PC-9 (cell line): ENCODE measurements around the gene DNAJC13. TPM values are rescaled to one million over a fixed set of nuclear protein-coding genes. Genes with fewer than 3 reads are reported as not detected.

Source experiments
- BruUV-seq: library from RNA; stranded (reverse); fragments of 400-500 nt; replicated peaks from 2 replicates; lab custom pipeline; 2021; lab: Mats Ljungman, UMichigan
- CTCF ChIA-PET: fragments of 300-600 bp; sonication (Branson Sonifier 250); formaldehyde crosslinking; loops from one replicate; lab custom pipeline; 2022; ENCODE audit warnings: antibody characterized with exemption; lab: Charles Lee
- POLR2A ChIA-PET: fragments of 300-600 bp; sonication (Branson Sonifier 250); formaldehyde crosslinking; loops from one replicate; lab custom pipeline; 2022; ENCODE audit warnings: antibody characterized with exemption; ENCODE audit not compliant: unreplicated experiment; lab: Charles Lee
- DNase-seq, 2 experiments: peaks; one replicate each; pipeline versions ENCODE4 v3.0.0 to v3.0.0-alpha.2; 2015 to 2022; ENCODE audit warnings: mixed read lengths in 1 of 2
- H2AFZ ChIP-seq: fragments of 200-600 bp; sonication (generic); 2 replicates; pipeline ENCODE4 v1.8.1; 2017; ENCODE audit warnings: antibody characterized with exemption
- H3F3A ChIP-seq: fragments of 200-600 bp; sonication (generic); 2 replicates; pipeline ENCODE4 v1.8.1; 2017; ENCODE audit warnings: antibody characterized with exemption, mild to moderate bottlenecking, low read depth; ENCODE audit not compliant: insufficient read depth
- H3K27ac ChIP-seq: fragments of 200-600 bp; sonication (generic); 2 replicates; pipeline ENCODE4 v1.6.1; 2016; ENCODE audit warnings: mixed run types
- H3K27me3 ChIP-seq: fragments of 200-600 bp; sonication (generic); 2 replicates; pipeline ENCODE4 v1.6.1; 2016; ENCODE audit warnings: low read depth, mixed run types; ENCODE audit not compliant: insufficient read depth
- H3K36me3 ChIP-seq: fragments of 200-600 bp; sonication (generic); 2 replicates; pipeline ENCODE4 v1.6.1; 2016; ENCODE audit warnings: low read depth, mixed run types
- H3K4me1 ChIP-seq: fragments of 200-600 bp; sonication (generic); replicated peaks from 2 replicates; pipeline ENCODE4 v1.6.1; 2016; ENCODE audit warnings: mixed run types; ENCODE audit not compliant: insufficient read depth
- H3K4me2 ChIP-seq: fragments of 200-600 bp; sonication (generic); 2 replicates; pipeline ENCODE4 v1.6.1; 2017; ENCODE audit warnings: mixed run types
- H3K4me3 ChIP-seq: fragments of 200-600 bp; sonication (generic); 2 replicates; pipeline ENCODE4 v1.6.1; 2016; ENCODE audit warnings: mixed run types
- H3K79me2 ChIP-seq: fragments of 200-600 bp; sonication (generic); 2 replicates; pipeline ENCODE4 v1.6.1; 2017; ENCODE audit warnings: low read depth, mixed run types
- H3K9me2 ChIP-seq: fragments of 200-600 bp; sonication (generic); 2 replicates; pipeline ENCODE4 v1.8.1; 2017; ENCODE audit warnings: mild to moderate bottlenecking; ENCODE audit not compliant: insufficient read depth
- H3K9me3 ChIP-seq: fragments of 200-600 bp; sonication (generic); 2 replicates; pipeline ENCODE4 v1.8.1; 2016; ENCODE audit warnings: low read depth; ENCODE audit not compliant: insufficient read depth
- H4K20me1 ChIP-seq: fragments of 200-600 bp; sonication (generic); 2 replicates; pipeline ENCODE4 v1.8.1; 2017; ENCODE audit not compliant: insufficient read depth
- EZH2 ChIP-seq: fragments of 200-600 bp; sonication (generic); IDR thresholded peaks from 2 replicates; pipeline ENCODE4 v1.8.0; 2017; ENCODE audit warnings: antibody characterized with exemption, low read depth
- intact Hi-C: fragments of 100-400 bp; cut with micrococcal nuclease; formaldehyde crosslinking; loops from one replicate; pipeline ENCODE4 v1.10.0; 2022; ENCODE audit not compliant: unreplicated experiment
- total RNA-seq: library from RNA; stranded (reverse); gene quantifications from 2 replicates; pipeline ENCODE4 v1.2.3, GENCODE V29; 2021
- TF ChIP-seq, protein P1 (sequence below): fragments of 200-600 bp; sonication (generic); conservative IDR thresholded peaks from 2 replicates; pipeline ENCODE4 v1.6.1; 2017; ENCODE audit warnings: mixed run types, antibody characterized with exemption, mild to moderate bottlenecking, moderate library complexity

Gene DNAJC13
- total RNA-seq, 1 experiment from 2014 or later, result 56.6 TPM

DNA sequence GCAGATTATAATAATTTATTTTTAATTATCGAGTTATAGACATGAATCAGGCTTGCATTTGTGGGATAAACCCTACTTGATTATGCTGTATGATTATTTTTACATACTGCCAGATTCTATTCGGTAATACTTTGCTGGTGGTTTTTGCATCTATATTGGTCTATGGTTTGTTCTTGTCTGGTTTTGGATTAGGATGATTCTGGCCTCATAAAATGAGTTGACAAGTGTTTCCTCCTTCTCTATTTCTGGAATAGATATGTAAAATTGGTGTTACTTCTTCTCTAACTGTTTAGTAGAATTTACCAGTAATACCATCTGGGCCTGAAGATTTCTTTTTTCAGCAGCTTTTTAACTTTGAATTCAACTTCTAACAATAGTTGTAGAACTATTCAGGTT, 146.8 kb downstream of the DNAJC13 start:
- Histone ChIP-seq H4K20me1 (no peaks in the 10 kb centered on the region), H3K27me3 (no peaks in the 10 kb centered on the region), H3K27ac (no peak overlapping the region), H3K79me2 (no peaks in the 10 kb centered on the region), H3K4me1 (no peaks in the 10 kb centered on the region), H3K36me3 (no peaks in the 10 kb centered on the region), H3K4me2 (no peak overlapping the region), H3F3A (no peaks in the 10 kb centered on the region), H3K4me3 (no peak overlapping the region), H3K9me2 (no peaks in the 10 kb centered on the region), H3K9me3 (no peaks in the 10 kb centered on the region), H2AFZ (no peak overlapping the region)
- ChIA-PET CTCF (no interaction called here), POLR2A (no interaction called here)
- intact Hi-C loops, result no loop called here
- DNase-seq, result no peak
- no peak for TF ChIP-seq EZH2
- TF ChIP-seq, protein P1, sequence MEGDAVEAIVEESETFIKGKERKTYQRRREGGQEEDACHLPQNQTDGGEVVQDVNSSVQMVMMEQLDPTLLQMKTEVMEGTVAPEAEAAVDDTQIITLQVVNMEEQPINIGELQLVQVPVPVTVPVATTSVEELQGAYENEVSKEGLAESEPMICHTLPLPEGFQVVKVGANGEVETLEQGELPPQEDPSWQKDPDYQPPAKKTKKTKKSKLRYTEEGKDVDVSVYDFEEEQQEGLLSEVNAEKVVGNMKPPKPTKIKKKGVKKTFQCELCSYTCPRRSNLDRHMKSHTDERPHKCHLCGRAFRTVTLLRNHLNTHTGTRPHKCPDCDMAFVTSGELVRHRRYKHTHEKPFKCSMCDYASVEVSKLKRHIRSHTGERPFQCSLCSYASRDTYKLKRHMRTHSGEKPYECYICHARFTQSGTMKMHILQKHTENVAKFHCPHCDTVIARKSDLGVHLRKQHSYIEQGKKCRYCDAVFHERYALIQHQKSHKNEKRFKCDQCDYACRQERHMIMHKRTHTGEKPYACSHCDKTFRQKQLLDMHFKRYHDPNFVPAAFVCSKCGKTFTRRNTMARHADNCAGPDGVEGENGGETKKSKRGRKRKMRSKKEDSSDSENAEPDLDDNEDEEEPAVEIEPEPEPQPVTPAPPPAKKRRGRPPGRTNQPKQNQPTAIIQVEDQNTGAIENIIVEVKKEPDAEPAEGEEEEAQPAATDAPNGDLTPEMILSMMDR, result no peak
- BruUV-seq, result no TSS peak

DNA sequence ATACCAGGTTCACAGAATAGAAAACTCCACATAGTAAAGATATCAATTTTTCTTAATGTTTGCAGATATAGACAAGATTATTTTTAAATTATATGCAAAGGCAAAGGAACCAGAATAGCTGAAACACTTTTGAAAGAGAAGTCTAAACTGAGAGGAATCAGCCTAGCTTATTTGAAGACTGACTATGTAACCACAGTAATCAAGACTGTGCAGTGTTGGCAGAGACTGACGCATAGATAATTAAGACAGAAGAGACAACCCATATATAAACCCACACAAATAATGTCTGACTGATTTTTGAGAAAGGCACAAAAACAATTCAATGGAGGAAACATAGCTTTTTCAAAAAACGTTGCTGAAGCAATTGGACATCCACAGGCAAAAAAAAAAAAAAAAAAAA, 151.1 kb downstream of the DNAJC13 start:
- intact Hi-C loops, result no loop called here
- Histone ChIP-seq H2AFZ (no peak overlapping the region), H3F3A (no peaks in the 10 kb centered on the region), H3K9me2 (no peaks in the 10 kb centered on the region), H4K20me1 (no peaks in the 10 kb centered on the region), H3K27me3 (no peaks in the 10 kb centered on the region), H3K79me2 (no peaks in the 10 kb centered on the region), H3K9me3 (no peaks in the 10 kb centered on the region), H3K27ac (no peak overlapping the region), H3K4me3 (no peak overlapping the region), H3K4me2 (no peak overlapping the region), H3K36me3 (no peaks in the 10 kb centered on the region), H3K4me1 (no peaks in the 10 kb centered on the region)
- CTCF ChIA-PET, result interaction anchor here (0.6 to 1.0 kb wide), 2 partner anchors 9 to 472 kb away, joined by 5 read pairs; no protein-coding TSS in a partner anchor
- TF ChIP-seq EZH2, result no peak
- TF ChIP-seq, protein P1, result no peak
- BruUV-seq, result no TSS peak
- DNase-seq, result no peak
- POLR2A ChIA-PET, result no interaction called here

DNA sequence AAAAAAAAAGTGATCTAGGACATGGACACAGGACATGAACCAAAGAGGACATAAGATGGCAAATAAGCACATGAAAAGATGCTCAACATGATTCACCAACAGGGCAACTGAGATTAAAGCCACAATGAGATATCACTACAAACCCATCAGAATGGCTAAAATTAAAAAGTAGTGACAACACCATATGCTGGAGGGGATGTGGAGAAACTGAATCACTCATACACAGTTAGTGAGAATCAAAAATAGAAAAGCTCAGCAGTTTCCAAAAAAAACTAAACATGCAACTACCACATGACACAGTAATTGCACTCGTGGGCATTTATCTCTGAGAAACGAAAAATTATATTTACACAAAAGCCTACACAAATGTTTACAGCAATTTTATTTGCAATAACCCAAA, 151.9 kb downstream of the DNAJC13 start:
- H3K4me2 ChIP-seq, result no peak overlapping the region
- no peaks in the 10 kb centered on the region for H3K4me1 ChIP-seq
- intact Hi-C loops, result no loop called here
- H3K27ac ChIP-seq, result no peak overlapping the region
- no peaks in the 10 kb centered on the region for H3F3A ChIP-seq
- ChIA-PET POLR2A (no interaction called here), CTCF (interaction anchor here (0.6 to 1.0 kb wide), 2 partner anchors 9 to 471 kb away, joined by 5 read pairs; no protein-coding TSS in a partner anchor)
- no peaks in the 10 kb centered on the region for H3K9me3 ChIP-seq
- DNase-seq, result no peak
- H2AFZ ChIP-seq, result no peak overlapping the region
- H3K79me2 ChIP-seq, result no peaks in the 10 kb centered on the region
- TF ChIP-seq, protein P1, result no peak
- no peak for TF ChIP-seq EZH2
- H3K9me2 ChIP-seq, result no peaks in the 10 kb centered on the region
- no peaks in the 10 kb centered on the region for H4K20me1 ChIP-seq
- H3K27me3 ChIP-seq, result no peaks in the 10 kb centered on the region
- BruUV-seq, result no TSS peak
- no peak overlapping the region for H3K4me3 ChIP-seq
- H3K36me3 ChIP-seq, result no peaks in the 10 kb centered on the region
